Measurements from ENCODE around the gene ZC3H13. TPM values are rescaled to one million over a fixed set of nuclear protein-coding genes. Genes with fewer than 3 reads are reported as not detected.

ZC3H13 gene
- total RNA-seq, 1 experiment from 2014 or later: 9.5 TPM

GRCh38 chr13:45915686-45916439, 136.7 kb downstream of the ZC3H13 start:
- H3K79me2 ChIP-seq (ENCODE audit: low read length): no peaks in the 10 kb centered on the region
- H2AFZ ChIP-seq (ENCODE audit: low read length): no peak overlapping the region
- no TSS peak for BruUV-seq (replicated peaks)
- no peaks in the 10 kb centered on the region for H3K4me1 ChIP-seq (ENCODE audit: insufficient read depth, low read length)
- no peaks in the 10 kb centered on the region for H3K9me2 ChIP-seq (replicated peaks; ENCODE audit: low read length)
- TF ChIP-seq CTCF (conservative IDR thresholded peaks at IDR 0.05; ENCODE audit: low read depth, low read length) (no peak), EZH2 (IDR thresholded peaks at IDR 0.05; ENCODE audit: low read length, unreplicated experiment) (no peak), EZH2phosphoT487 (IDR thresholded peaks at IDR 0.05; ENCODE audit: borderline replicate concordance, low read length) (no peak)
- ChIA-PET POLR2A (ENCODE audit: unreplicated experiment) (no interaction called here), CTCF (no interaction called here)
- no peak overlapping the region for H3K9ac ChIP-seq (ENCODE audit: low read length)
- H3K4me2 ChIP-seq (ENCODE audit: low read length): no peak overlapping the region
- no peaks in the 10 kb centered on the region for H3K9me3 ChIP-seq (ENCODE audit: low read length)
- no peaks in the 10 kb centered on the region for H3K27me3 ChIP-seq (ENCODE audit: low read length)
- H3F3A ChIP-seq (ENCODE audit: low read length, unreplicated experiment): no peaks in the 10 kb centered on the region
- DNase-seq (no peak), ATAC-seq (no peak)
- H3K36me3 ChIP-seq (ENCODE audit: low read depth, low read length): no peaks in the 10 kb centered on the region
- no peaks in the 10 kb centered on the region for H4K20me1 ChIP-seq (ENCODE audit: low read length)
- H3K4me3 ChIP-seq (ENCODE audit: low read length): no peak overlapping the region
- no peak overlapping the region for H3K27ac ChIP-seq (ENCODE audit: low read length)
- intact Hi-C loops (cut with micrococcal nuclease): no loop called here

- Histone ChIP-seq H3K9me2 (replicated peaks; ENCODE audit: low read length) (no peaks in the 10 kb centered on the region), H3K79me2 (ENCODE audit: low read length) (no peaks in the 10 kb centered on the region), H3K4me3 (ENCODE audit: low read length) (no peak overlapping the region), H3K27ac (ENCODE audit: low read length) (no peak overlapping the region), H3F3A (ENCODE audit: low read length, unreplicated experiment) (no peaks in the 10 kb centered on the region), H3K4me1 (ENCODE audit: insufficient read depth, low read length) (no peaks in the 10 kb centered on the region), H3K9me3 (ENCODE audit: low read length) (no peaks in the 10 kb centered on the region), H4K20me1 (ENCODE audit: low read length) (no peaks in the 10 kb centered on the region), H3K9ac (ENCODE audit: low read length) (no peak overlapping the region), H3K36me3 (ENCODE audit: low read depth, low read length) (no peaks in the 10 kb centered on the region), H3K27me3 (ENCODE audit: low read length) (no peaks in the 10 kb centered on the region), H3K4me2 (ENCODE audit: low read length) (no peak overlapping the region), H2AFZ (ENCODE audit: low read length) (no peak overlapping the region)
- DNase-seq (no peak), ATAC-seq (no peak)
- CTCF ChIA-PET: no interaction called here
- intact Hi-C loops (cut with micrococcal nuclease): no loop called here
- POLR2A ChIA-PET (ENCODE audit: unreplicated experiment): no interaction called here
- no peak for TF ChIP-seq EZH2phosphoT487 (IDR thresholded peaks at IDR 0.05; ENCODE audit: borderline replicate concordance, low read length)
- no peak for TF ChIP-seq CTCF (conservative IDR thresholded peaks at IDR 0.05; ENCODE audit: low read depth, low read length)
- no TSS peak for BruUV-seq (replicated peaks)
Observed at GRCh38 chr13:45909673-45910072, 142.9 kb downstream of the ZC3H13 start.

GRCh38 chr13:45909089-45909488, 143.5 kb downstream of the ZC3H13 start:
- Histone ChIP-seq H3K27me3 (ENCODE audit: low read length) (no peaks in the 10 kb centered on the region), H3K27ac (ENCODE audit: low read length) (no peak overlapping the region), H2AFZ (ENCODE audit: low read length) (no peak overlapping the region), H3K4me3 (ENCODE audit: low read length) (no peak overlapping the region), H3K4me2 (ENCODE audit: low read length) (no peak overlapping the region), H3F3A (ENCODE audit: low read length, unreplicated experiment) (no peaks in the 10 kb centered on the region), H3K4me1 (ENCODE audit: insufficient read depth, low read length) (no peaks in the 10 kb centered on the region), H3K9ac (ENCODE audit: low read length) (no peak overlapping the region), H3K79me2 (ENCODE audit: low read length) (no peaks in the 10 kb centered on the region), H4K20me1 (ENCODE audit: low read length) (no peaks in the 10 kb centered on the region), H3K36me3 (ENCODE audit: low read depth, low read length) (no peaks in the 10 kb centered on the region), H3K9me2 (replicated peaks; ENCODE audit: low read length) (no peaks in the 10 kb centered on the region), H3K9me3 (ENCODE audit: low read length) (no peaks in the 10 kb centered on the region)
- BruUV-seq (replicated peaks): no TSS peak
- DNase-seq: no peak
- no peak for ATAC-seq
- TF ChIP-seq EZH2phosphoT487 (IDR thresholded peaks at IDR 0.05; ENCODE audit: borderline replicate concordance, low read length) (no peak), CTCF (conservative IDR thresholded peaks at IDR 0.05; ENCODE audit: low read depth, low read length) (no peak), EZH2 (IDR thresholded peaks at IDR 0.05; ENCODE audit: low read length, unreplicated experiment) (no peak)
- intact Hi-C loops (cut with micrococcal nuclease): no loop called here
- CTCF ChIA-PET: no interaction called here
- POLR2A ChIA-PET (ENCODE audit: unreplicated experiment): no interaction called here
